ENCODE data around the gene IPO11.

IPO11 gene

GRCh38 chr5:62569470-62569869 is 156.9 kb downstream of the IPO11 start:
- no peak for TF ChIP-seq SUZ12 (IDR thresholded peaks at IDR 0.05; ENCODE audit: extremely low read depth, insufficient read depth, insufficient read length)
- TF ChIP-seq ZNF274 (IDR thresholded peaks at IDR 0.05; ENCODE audit: low read depth, low read length) = no peak
- TF ChIP-seq YY1 (IDR thresholded peaks at IDR 0.05; ENCODE audit: insufficient read depth, insufficient read length) = no peak
- no peaks in the 10 kb centered on the region; the same call in 1 of the 2 replicates for H3K9me3 ChIP-seq (ENCODE audit: insufficient read depth, low read length)
- H3K4me3 ChIP-seq (ENCODE audit: insufficient read length, low read depth) = no peak overlapping the region
- H3K4me1 ChIP-seq (ENCODE audit: insufficient read depth, insufficient read length) = no peaks in the 10 kb centered on the region
- H3K27me3 ChIP-seq (ENCODE audit: insufficient read depth, insufficient read length) = no peaks in the 10 kb centered on the region
- no peak overlapping the region for H3K9ac ChIP-seq (ENCODE audit: insufficient read length, low read depth)
- no peak for DNase-seq (ENCODE audit: low read depth, low spot score)
- peaks cover 6% of the 10 kb centered on the region for H3K36me3 ChIP-seq (ENCODE audit: insufficient read depth, insufficient read length, low read length)

DNA sequence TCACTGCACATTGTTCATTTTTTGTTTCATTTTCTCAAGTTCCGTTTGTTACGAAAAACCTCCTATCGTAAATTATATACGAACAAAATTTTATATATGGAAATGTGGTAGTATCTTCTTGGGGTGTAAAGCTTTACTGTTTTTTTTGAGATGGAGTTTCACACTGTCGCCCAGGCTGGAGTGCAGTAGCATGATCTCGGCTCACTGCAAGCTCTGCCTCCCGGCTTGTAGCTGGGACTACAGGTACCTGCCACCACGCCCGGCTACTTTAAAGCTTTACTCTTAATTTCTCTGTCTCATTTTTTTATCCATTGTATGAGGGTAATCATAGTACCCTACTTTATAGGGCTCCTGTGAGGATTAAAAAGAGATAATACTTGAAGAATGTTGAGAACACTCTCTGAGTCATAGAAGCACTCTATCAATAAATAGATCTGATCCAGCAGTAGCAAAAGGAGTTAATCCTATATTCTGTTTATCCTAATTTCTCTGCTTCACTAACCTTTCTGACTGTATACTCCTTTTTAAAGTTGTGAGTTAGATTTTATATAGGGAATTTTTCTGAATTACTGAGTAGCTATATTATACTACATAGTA is 160.5 kb downstream of the IPO11 start:
- H3K9me3 ChIP-seq (ENCODE audit: insufficient read depth, low read length) = no peaks in the 10 kb centered on the region
- H3K27me3 ChIP-seq (ENCODE audit: insufficient read depth, insufficient read length) = no peaks in the 10 kb centered on the region
- no peak for TF ChIP-seq YY1 (IDR thresholded peaks at IDR 0.05; ENCODE audit: insufficient read depth, insufficient read length)
- TF ChIP-seq ZNF274 (IDR thresholded peaks at IDR 0.05; ENCODE audit: low read depth, low read length) = no peak
- TF ChIP-seq SUZ12 (IDR thresholded peaks at IDR 0.05; ENCODE audit: extremely low read depth, insufficient read depth, insufficient read length) = no peak
- H3K4me1 ChIP-seq (ENCODE audit: insufficient read depth, insufficient read length) = no peaks in the 10 kb centered on the region
- no peak for DNase-seq (ENCODE audit: low read depth, low spot score)
- no peak overlapping the region for H3K9ac ChIP-seq (ENCODE audit: insufficient read length, low read depth)
- H3K4me3 ChIP-seq (ENCODE audit: insufficient read length, low read depth) = no peak overlapping the region
- no peaks in the 10 kb centered on the region for H3K36me3 ChIP-seq (ENCODE audit: insufficient read depth, insufficient read length, low read length)

- Histone ChIP-seq H3K9ac (ENCODE audit: insufficient read length, low read depth) (no peak overlapping the region), H3K36me3 (ENCODE audit: insufficient read depth, insufficient read length, low read length) (no peaks in the 10 kb centered on the region), H3K27me3 (ENCODE audit: insufficient read depth, insufficient read length) (no peaks in the 10 kb centered on the region), H3K9me3 (ENCODE audit: insufficient read depth, low read length) (no peaks in the 10 kb centered on the region), H3K4me1 (ENCODE audit: insufficient read depth, insufficient read length) (no peaks in the 10 kb centered on the region), H3K4me3 (ENCODE audit: insufficient read length, low read depth) (no peak overlapping the region)
- no peak for DNase-seq (ENCODE audit: low read depth, low spot score)
- no peak for TF ChIP-seq SUZ12 (IDR thresholded peaks at IDR 0.05; ENCODE audit: extremely low read depth, insufficient read depth, insufficient read length)
- TF ChIP-seq ZNF274 (IDR thresholded peaks at IDR 0.05; ENCODE audit: low read depth, low read length) = no peak
- no peak for TF ChIP-seq YY1 (IDR thresholded peaks at IDR 0.05; ENCODE audit: insufficient read depth, insufficient read length)
Observed at GRCh38 chr5:62574599-62574998, 162.0 kb downstream of the IPO11 start.

- DNase-seq (ENCODE audit: low read depth, low spot score) = no peak
- H3K27me3 ChIP-seq (ENCODE audit: insufficient read depth, insufficient read length) = no peaks in the 10 kb centered on the region
- TF ChIP-seq ZNF274 (IDR thresholded peaks at IDR 0.05; ENCODE audit: low read depth, low read length) (no peak), SUZ12 (IDR thresholded peaks at IDR 0.05; ENCODE audit: extremely low read depth, insufficient read depth, insufficient read length) (no peak), YY1 (IDR thresholded peaks at IDR 0.05; ENCODE audit: insufficient read depth, insufficient read length) (no peak)
- no peaks in the 10 kb centered on the region for H3K9me3 ChIP-seq (ENCODE audit: insufficient read depth, low read length)
- H3K9ac ChIP-seq (ENCODE audit: insufficient read length, low read depth) = no peak overlapping the region
- no peak overlapping the region for H3K4me3 ChIP-seq (ENCODE audit: insufficient read length, low read depth)
- H3K4me1 ChIP-seq (ENCODE audit: insufficient read depth, insufficient read length) = no peaks in the 10 kb centered on the region
- H3K36me3 ChIP-seq (ENCODE audit: insufficient read depth, insufficient read length, low read length) = no peaks in the 10 kb centered on the region
Observed at GRCh38 chr5:62575066-62575465, 162.5 kb downstream of the IPO11 start.

DNA sequence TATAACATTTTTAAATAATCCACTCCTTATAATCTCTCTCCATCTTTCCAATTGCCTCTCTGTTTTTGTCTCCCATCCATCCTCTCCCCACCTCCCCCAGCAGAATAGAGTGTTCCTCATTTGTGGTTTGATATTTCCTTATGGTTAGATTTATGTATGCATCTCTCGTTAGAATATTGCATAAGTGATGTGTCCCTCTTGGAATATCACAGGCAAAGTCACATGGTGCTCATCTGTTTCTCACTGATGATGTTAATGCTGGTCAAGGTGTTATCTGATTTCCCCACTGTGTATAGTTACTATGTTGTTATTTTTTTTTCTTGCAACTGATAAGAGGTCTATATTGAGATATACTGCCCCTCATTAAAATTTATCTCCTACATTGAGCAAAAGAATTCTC is 162.9 kb downstream of the IPO11 start:
- no peaks in the 10 kb centered on the region for H3K27me3 ChIP-seq (ENCODE audit: insufficient read depth, insufficient read length)
- no peak for DNase-seq (ENCODE audit: low read depth, low spot score)
- no peak overlapping the region for H3K4me3 ChIP-seq (ENCODE audit: insufficient read length, low read depth)
- H3K36me3 ChIP-seq (ENCODE audit: insufficient read depth, insufficient read length, low read length) = peaks cover under 1% of the 10 kb centered on the region
- no peak for TF ChIP-seq ZNF274 (IDR thresholded peaks at IDR 0.05; ENCODE audit: low read depth, low read length)
- TF ChIP-seq YY1 (IDR thresholded peaks at IDR 0.05; ENCODE audit: insufficient read depth, insufficient read length) = no peak
- no peak for TF ChIP-seq SUZ12 (IDR thresholded peaks at IDR 0.05; ENCODE audit: extremely low read depth, insufficient read depth, insufficient read length)
- H3K4me1 ChIP-seq (ENCODE audit: insufficient read depth, insufficient read length) = no peaks in the 10 kb centered on the region
- H3K9ac ChIP-seq (ENCODE audit: insufficient read length, low read depth) = no peak overlapping the region
- no peaks in the 10 kb centered on the region for H3K9me3 ChIP-seq (ENCODE audit: insufficient read depth, low read length)

DNA sequence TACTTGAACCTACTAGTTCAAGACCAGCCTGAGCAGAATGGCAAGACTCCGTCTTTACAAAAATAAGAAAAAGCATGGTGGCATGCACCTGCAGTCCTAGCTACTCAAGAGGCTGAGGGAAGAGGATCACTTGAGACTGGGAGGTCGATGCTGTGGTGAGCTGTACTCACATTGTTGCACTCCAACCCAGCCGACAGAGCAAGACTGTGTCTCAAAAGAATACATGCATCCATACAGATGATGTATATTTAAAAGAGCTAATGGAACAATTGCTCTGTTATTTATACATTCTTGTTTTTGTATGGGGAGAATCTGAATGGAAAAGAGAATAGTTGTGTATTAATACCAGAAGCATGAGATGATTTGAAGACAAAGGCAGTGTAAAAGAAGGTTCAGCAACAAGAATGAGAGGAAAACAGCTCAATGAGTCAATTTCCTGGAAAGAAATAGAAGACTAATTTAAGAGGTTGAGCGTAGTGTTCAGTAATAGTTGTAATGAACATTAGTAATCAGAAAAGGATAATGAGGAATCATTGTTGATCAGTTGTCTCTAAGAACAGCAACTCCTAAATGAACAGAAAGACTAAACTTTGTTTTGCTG is 164.1 kb downstream of the IPO11 start:
- no peak overlapping the region for H3K4me3 ChIP-seq (ENCODE audit: insufficient read length, low read depth)
- DNase-seq (ENCODE audit: low read depth, low spot score) = no peak
- no peaks in the 10 kb centered on the region for H3K4me1 ChIP-seq (ENCODE audit: insufficient read depth, insufficient read length)
- H3K36me3 ChIP-seq (ENCODE audit: insufficient read depth, insufficient read length, low read length) = peaks cover 2% of the 10 kb centered on the region
- no peaks in the 10 kb centered on the region for H3K9me3 ChIP-seq (ENCODE audit: insufficient read depth, low read length)
- no peaks in the 10 kb centered on the region for H3K27me3 ChIP-seq (ENCODE audit: insufficient read depth, insufficient read length)
- no peak for TF ChIP-seq SUZ12 (IDR thresholded peaks at IDR 0.05; ENCODE audit: extremely low read depth, insufficient read depth, insufficient read length)
- TF ChIP-seq YY1 (IDR thresholded peaks at IDR 0.05; ENCODE audit: insufficient read depth, insufficient read length) = no peak
- TF ChIP-seq ZNF274 (IDR thresholded peaks at IDR 0.05; ENCODE audit: low read depth, low read length) = no peak
- H3K9ac ChIP-seq (ENCODE audit: insufficient read length, low read depth) = no peak overlapping the region

- Histone ChIP-seq H3K4me1 (ENCODE audit: insufficient read depth, insufficient read length) (no peaks in the 10 kb centered on the region), H3K9me3 (ENCODE audit: insufficient read depth, low read length) (no peaks in the 10 kb centered on the region), H3K4me3 (ENCODE audit: insufficient read length, low read depth) (no peak overlapping the region), H3K27me3 (ENCODE audit: insufficient read depth, insufficient read length) (no peaks in the 10 kb centered on the region), H3K9ac (ENCODE audit: insufficient read length, low read depth) (no peak overlapping the region), H3K36me3 (ENCODE audit: insufficient read depth, insufficient read length, low read length) (peaks cover 2% of the 10 kb centered on the region)
- DNase-seq (ENCODE audit: low read depth, low spot score) = no peak
- no peak for TF ChIP-seq ZNF274 (IDR thresholded peaks at IDR 0.05; ENCODE audit: low read depth, low read length)
- TF ChIP-seq SUZ12 (IDR thresholded peaks at IDR 0.05; ENCODE audit: extremely low read depth, insufficient read depth, insufficient read length) = no peak
- TF ChIP-seq YY1 (IDR thresholded peaks at IDR 0.05; ENCODE audit: insufficient read depth, insufficient read length) = no peak
Observed at GRCh38 chr5:62577488-62577887, 164.9 kb downstream of the IPO11 start.

Data from NT2/D1 (cell line).